Measurements from ENCODE around the gene SLC25A21.

SLC25A21 gene

GRCh38 chr14:36768638-36769337 is 403.6 kb downstream of the SLC25A21 start:
- no peak for DNase-seq
- H2BK12ac ChIP-seq (ENCODE audit: low read length): no peak overlapping the region
- WGBS (ENCODE audit: extremely low coverage, insufficient coverage, insufficient read length): no CpG with 5 or more reads among the region's 4 CpGs

GRCh38 chr14:36767603-36768281 is 404.7 kb downstream of the SLC25A21 start:
- Histone ChIP-seq H2BK12ac (ENCODE audit: low read length) (no peak overlapping the region), H4K91ac (ENCODE audit: low read depth, low read length) (no peak overlapping the region), H3K18ac (ENCODE audit: low read length) (no peak overlapping the region), H2AK5ac (ENCODE audit: low read length) (no peak overlapping the region), H3K4me1 (ENCODE audit: control insufficient read depth in 1 of 2, insufficient read depth in 2 of 2, low read length in 2 of 2) (peaks cover 0 to 3% of the 10 kb centered on the region in 2 experiments), H2BK120ac (ENCODE audit: insufficient read depth, low read length, poor library complexity) (no peak overlapping the region), H3K4me3 (ENCODE audit: low read depth, low read length) (no peak overlapping the region), H2BK5ac (ENCODE audit: low read depth, low read length, poor library complexity) (no peak overlapping the region), H3K79me2 (ENCODE audit: control insufficient read depth, insufficient read depth, low read length, poor library complexity) (no peaks in the 10 kb centered on the region), H3K27me3 (ENCODE audit: insufficient read depth, low read length) (no peaks in the 10 kb centered on the region), H4K8ac (ENCODE audit: low read depth, low read length) (no peak overlapping the region), H3K27ac (ENCODE audit: low read depth, low read length) (no peak overlapping the region), H3K4me2 (ENCODE audit: low read length) (no peak overlapping the region), H3K23ac (ENCODE audit: low read length) (no peak overlapping the region), H4K12ac (ENCODE audit: low read depth, low read length) (no peak overlapping the region), H3K79me1 (ENCODE audit: low read length) (no peaks in the 10 kb centered on the region), H3K14ac (ENCODE audit: low read length) (no peak overlapping the region), H3K9me3 (ENCODE audit: insufficient read depth, low read depth, low read length) (no peaks in the 10 kb centered on the region), H3K36me3 (ENCODE audit: control insufficient read depth in 1 of 2, insufficient read depth in 2 of 2, low read length in 2 of 2) (peaks cover 0 to 2% of the 10 kb centered on the region in 2 experiments), H3K9ac (ENCODE audit: low read length) (no peak overlapping the region), H3K4ac (ENCODE audit: low read depth, low read length) (no peak overlapping the region), H2AFZ (ENCODE audit: insufficient read depth, low read length, poor library complexity) (no peak overlapping the region)
- WGBS (ENCODE audit: extremely low coverage, insufficient coverage, insufficient read length): no CpG with 5 or more reads among the region's 7 CpGs
- peak; percentile 9 to 10 for DNase-seq

More at GRCh38 chr14:36768638-36769337, 403.6 kb downstream of the SLC25A21 start:
- H2AFZ ChIP-seq (ENCODE audit: insufficient read depth, low read length, poor library complexity): no peak overlapping the region
- H3K36me3 ChIP-seq (ENCODE audit: control insufficient read depth in 1 of 2, insufficient read depth in 2 of 2, low read length in 2 of 2): peaks cover 0 to 2% of the 10 kb centered on the region in 2 experiments
- no peak overlapping the region for H3K14ac ChIP-seq (ENCODE audit: low read length)
- H3K27ac ChIP-seq (ENCODE audit: low read depth, low read length): no peak overlapping the region
- H3K4ac ChIP-seq (ENCODE audit: low read depth, low read length): no peak overlapping the region
- no peaks in the 10 kb centered on the region for H3K79me2 ChIP-seq (ENCODE audit: control insufficient read depth, insufficient read depth, low read length, poor library complexity)
- no peak overlapping the region for H4K91ac ChIP-seq (ENCODE audit: low read depth, low read length)
- H3K18ac ChIP-seq (ENCODE audit: low read length): no peak overlapping the region
- H4K8ac ChIP-seq (ENCODE audit: low read depth, low read length): no peak overlapping the region
- peaks cover 0 to 3% of the 10 kb centered on the region in 2 experiments for H3K4me1 ChIP-seq (ENCODE audit: control insufficient read depth in 1 of 2, insufficient read depth in 2 of 2, low read length in 2 of 2)
- no peaks in the 10 kb centered on the region for H3K9me3 ChIP-seq (ENCODE audit: insufficient read depth, low read depth, low read length)
- H2BK5ac ChIP-seq (ENCODE audit: low read depth, low read length, poor library complexity): no peak overlapping the region
- no peak overlapping the region for H3K9ac ChIP-seq (ENCODE audit: low read length)
- no peaks in the 10 kb centered on the region for H3K79me1 ChIP-seq (ENCODE audit: low read length)
- no peak overlapping the region for H2BK120ac ChIP-seq (ENCODE audit: insufficient read depth, low read length, poor library complexity)
- H3K27me3 ChIP-seq (ENCODE audit: insufficient read depth, low read length): no peaks in the 10 kb centered on the region
- H3K23ac ChIP-seq (ENCODE audit: low read length): no peak overlapping the region
- H3K4me2 ChIP-seq (ENCODE audit: low read length): no peak overlapping the region
- no peak overlapping the region for H2AK5ac ChIP-seq (ENCODE audit: low read length)
- H3K4me3 ChIP-seq (ENCODE audit: low read depth, low read length): no peak overlapping the region
- no peak overlapping the region for H4K12ac ChIP-seq (ENCODE audit: low read depth, low read length)

GRCh38 chr14:36766974-36767373 is 405.4 kb downstream of the SLC25A21 start:
- Histone ChIP-seq H3K4me2 (ENCODE audit: low read length) (no peak overlapping the region), H3K79me2 (ENCODE audit: control insufficient read depth, insufficient read depth, low read length, poor library complexity) (no peaks in the 10 kb centered on the region), H3K18ac (ENCODE audit: low read length) (no peak overlapping the region), H4K91ac (ENCODE audit: low read depth, low read length) (no peak overlapping the region), H3K9ac (ENCODE audit: low read length) (no peak overlapping the region), H3K27me3 (ENCODE audit: insufficient read depth, low read length) (no peaks in the 10 kb centered on the region), H3K36me3 (ENCODE audit: control insufficient read depth in 1 of 2, insufficient read depth in 2 of 2, low read length in 2 of 2) (peaks cover 0 to 1% of the 10 kb centered on the region in 2 experiments), H3K79me1 (ENCODE audit: low read length) (no peaks in the 10 kb centered on the region), H2AK5ac (ENCODE audit: low read length) (no peak overlapping the region), H4K8ac (ENCODE audit: low read depth, low read length) (no peak overlapping the region), H2BK5ac (ENCODE audit: low read depth, low read length, poor library complexity) (no peak overlapping the region), H4K12ac (ENCODE audit: low read depth, low read length) (no peak overlapping the region), H3K23ac (ENCODE audit: low read length) (no peak overlapping the region), H3K4ac (ENCODE audit: low read depth, low read length) (no peak overlapping the region), H2AFZ (ENCODE audit: insufficient read depth, low read length, poor library complexity) (no peak overlapping the region), H3K14ac (ENCODE audit: low read length) (no peak overlapping the region), H3K9me3 (ENCODE audit: insufficient read depth, low read depth, low read length) (no peaks in the 10 kb centered on the region), H3K27ac (ENCODE audit: low read depth, low read length) (no peak overlapping the region), H2BK12ac (ENCODE audit: low read length) (no peak overlapping the region), H3K4me1 (ENCODE audit: control insufficient read depth in 1 of 2, insufficient read depth in 2 of 2, low read length in 2 of 2) (peaks cover 0 to 3% of the 10 kb centered on the region in 2 experiments), H2BK120ac (ENCODE audit: insufficient read depth, low read length, poor library complexity) (no peak overlapping the region), H3K4me3 (ENCODE audit: low read depth, low read length) (no peak overlapping the region)
- no peak for DNase-seq
- no CpG with 5 or more reads among the region's 2 CpGs for WGBS (ENCODE audit: extremely low coverage, insufficient coverage, insufficient read length)

- Histone ChIP-seq H3K27me3 (ENCODE audit: insufficient read depth, low read length) (no peaks in the 10 kb centered on the region), H3K18ac (ENCODE audit: low read length) (no peak overlapping the region), H4K91ac (ENCODE audit: low read depth, low read length) (no peak overlapping the region), H3K9me3 (ENCODE audit: insufficient read depth, low read depth, low read length) (peaks cover 2% of the 10 kb centered on the region), H3K4ac (ENCODE audit: low read depth, low read length) (no peak overlapping the region), H4K12ac (ENCODE audit: low read depth, low read length) (no peak overlapping the region), H3K79me1 (ENCODE audit: low read length) (no peaks in the 10 kb centered on the region), H2AK5ac (ENCODE audit: low read length) (no peak overlapping the region), H3K23ac (ENCODE audit: low read length) (no peak overlapping the region), H3K9ac (ENCODE audit: low read length) (no peak overlapping the region), H2BK120ac (ENCODE audit: insufficient read depth, low read length, poor library complexity) (no peak overlapping the region), H3K4me3 (ENCODE audit: low read depth, low read length) (no peak overlapping the region), H2BK5ac (ENCODE audit: low read depth, low read length, poor library complexity) (no peak overlapping the region), H3K27ac (ENCODE audit: low read depth, low read length) (no peak overlapping the region), H3K4me1 (ENCODE audit: control insufficient read depth in 1 of 2, insufficient read depth in 2 of 2, low read length in 2 of 2) (no peaks in the 10 kb centered on the region), H2AFZ (ENCODE audit: insufficient read depth, low read length, poor library complexity) (no peak overlapping the region), H3K4me2 (ENCODE audit: low read length) (no peak overlapping the region), H3K79me2 (ENCODE audit: control insufficient read depth, insufficient read depth, low read length, poor library complexity) (no peaks in the 10 kb centered on the region), H4K8ac (ENCODE audit: low read depth, low read length) (no peak overlapping the region), H3K36me3 (ENCODE audit: control insufficient read depth in 1 of 2, insufficient read depth in 2 of 2, low read length in 2 of 2) (no peaks in the 10 kb centered on the region), H2BK12ac (ENCODE audit: low read length) (no peak overlapping the region), H3K14ac (ENCODE audit: low read length) (no peak overlapping the region)
- DNase-seq: no peak
- no CpG with 5 or more reads among the region's 6 CpGs for WGBS (ENCODE audit: extremely low coverage, insufficient coverage, insufficient read length)
Observed at GRCh38 chr14:36757734-36758601, 414.4 kb downstream of the SLC25A21 start.
